OCI-LY7 (cell line): ENCODE results near the gene KCNIP3.

Experiments
- EZH2phosphoT487 ChIP-seq: fragments of 200-600 bp; sonication (generic); IDR thresholded peaks from 2 replicates; pipeline ENCODE4 v1.6.1; 2018; ENCODE audit warnings: low read depth, borderline replicate concordance, mild to moderate bottlenecking, mixed run types, antibody characterized with exemption, low read length, moderate library complexity, mixed read lengths
- TF ChIP-seq, protein P1 (sequence below): fragments of 200-600 bp; sonication (generic); conservative IDR thresholded peaks from 2 replicates; pipeline ENCODE4 v1.5.1; 2014; ENCODE audit warnings: mild to moderate bottlenecking, antibody characterized with exemption, low read length, moderate library complexity, mixed read lengths

DNA sequence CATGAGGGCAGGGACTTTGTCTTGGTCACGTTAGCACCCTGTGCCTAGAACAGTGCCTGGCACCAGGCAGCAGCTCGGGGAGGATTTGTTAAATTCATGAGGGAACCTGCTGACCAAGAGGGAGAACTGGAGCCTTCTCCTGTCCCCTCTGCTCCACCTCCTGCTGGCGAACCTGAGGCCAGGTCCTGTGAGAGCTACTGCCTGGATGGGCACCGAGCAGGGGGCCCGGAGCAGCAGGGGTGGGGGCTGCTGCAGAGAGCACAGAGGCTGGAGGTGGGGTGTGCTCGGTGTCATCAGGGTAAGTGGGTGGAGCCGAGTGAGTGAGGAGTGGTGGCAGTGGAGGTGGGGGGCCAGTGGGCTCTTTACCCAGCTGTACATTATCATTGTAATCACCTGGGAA is 53.2 kb downstream of the KCNIP3 start:
- TF ChIP-seq, protein P1, sequence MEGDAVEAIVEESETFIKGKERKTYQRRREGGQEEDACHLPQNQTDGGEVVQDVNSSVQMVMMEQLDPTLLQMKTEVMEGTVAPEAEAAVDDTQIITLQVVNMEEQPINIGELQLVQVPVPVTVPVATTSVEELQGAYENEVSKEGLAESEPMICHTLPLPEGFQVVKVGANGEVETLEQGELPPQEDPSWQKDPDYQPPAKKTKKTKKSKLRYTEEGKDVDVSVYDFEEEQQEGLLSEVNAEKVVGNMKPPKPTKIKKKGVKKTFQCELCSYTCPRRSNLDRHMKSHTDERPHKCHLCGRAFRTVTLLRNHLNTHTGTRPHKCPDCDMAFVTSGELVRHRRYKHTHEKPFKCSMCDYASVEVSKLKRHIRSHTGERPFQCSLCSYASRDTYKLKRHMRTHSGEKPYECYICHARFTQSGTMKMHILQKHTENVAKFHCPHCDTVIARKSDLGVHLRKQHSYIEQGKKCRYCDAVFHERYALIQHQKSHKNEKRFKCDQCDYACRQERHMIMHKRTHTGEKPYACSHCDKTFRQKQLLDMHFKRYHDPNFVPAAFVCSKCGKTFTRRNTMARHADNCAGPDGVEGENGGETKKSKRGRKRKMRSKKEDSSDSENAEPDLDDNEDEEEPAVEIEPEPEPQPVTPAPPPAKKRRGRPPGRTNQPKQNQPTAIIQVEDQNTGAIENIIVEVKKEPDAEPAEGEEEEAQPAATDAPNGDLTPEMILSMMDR: no peak
- no peak for TF ChIP-seq EZH2phosphoT487
